GM21515 (cell line): ENCODE measurements around the gene CACNA2D3.
"Not testable (repeated sequence)": the region's sequence is repeated elsewhere in the genome, so short reads cannot be mapped to it uniquely, and the experiment has no call there.

ENCODE experiments used
- ATAC-seq: cut with Tn5 transposase; IDR thresholded peaks from one replicate; pipeline ENCODE4 v1.9.1; 2021; ENCODE audit not compliant: unreplicated experiment

Gene CACNA2D3

GRCh38 chr3:54608041-54608440 lies 485.7 kb downstream of the CACNA2D3 start:
- ATAC-seq, result no peak

DNA sequence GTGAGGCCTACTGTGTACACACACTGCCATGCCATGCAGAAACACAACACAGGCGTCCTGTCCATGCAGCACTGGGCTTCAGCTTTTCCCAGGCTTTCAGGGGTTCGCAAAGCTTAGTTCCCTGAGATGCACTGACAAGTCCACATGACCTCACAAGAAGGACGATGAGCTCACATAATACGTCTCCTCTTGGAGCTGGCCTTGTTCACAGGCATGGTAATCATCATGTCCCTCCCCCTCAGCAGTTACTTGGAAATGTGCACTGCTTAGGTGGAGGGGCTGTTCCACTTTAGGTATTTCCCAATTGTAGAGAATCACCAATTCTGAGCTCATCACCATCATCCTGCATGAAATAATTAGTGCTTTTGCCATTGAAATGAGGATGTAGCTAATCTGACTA lies 496.7 kb downstream of the CACNA2D3 start:
- no peak for ATAC-seq

DNA sequence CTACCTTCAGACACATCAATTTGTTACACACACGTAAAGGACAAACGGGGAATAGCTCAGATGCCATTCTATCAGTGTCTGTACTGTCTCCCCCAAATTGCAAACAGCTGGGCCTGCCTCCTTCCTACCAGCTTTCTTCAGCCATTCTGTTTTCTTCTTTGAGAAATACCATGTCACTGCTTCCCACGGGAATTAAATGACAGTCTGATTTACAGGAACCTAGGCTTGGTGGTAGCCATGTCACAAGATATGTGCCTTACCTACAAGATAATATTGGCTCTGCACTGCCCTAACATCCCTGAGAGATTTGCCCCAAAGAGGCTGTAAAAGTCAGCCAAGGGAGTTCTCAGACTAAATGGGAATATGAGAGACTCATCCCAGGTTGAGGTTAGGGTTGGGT lies 497.2 kb downstream of the CACNA2D3 start:
- no peak for ATAC-seq

- ATAC-seq, result no peak
Measured at GRCh38 chr3:54621184-54621583, 498.8 kb downstream of the CACNA2D3 start.

DNA sequence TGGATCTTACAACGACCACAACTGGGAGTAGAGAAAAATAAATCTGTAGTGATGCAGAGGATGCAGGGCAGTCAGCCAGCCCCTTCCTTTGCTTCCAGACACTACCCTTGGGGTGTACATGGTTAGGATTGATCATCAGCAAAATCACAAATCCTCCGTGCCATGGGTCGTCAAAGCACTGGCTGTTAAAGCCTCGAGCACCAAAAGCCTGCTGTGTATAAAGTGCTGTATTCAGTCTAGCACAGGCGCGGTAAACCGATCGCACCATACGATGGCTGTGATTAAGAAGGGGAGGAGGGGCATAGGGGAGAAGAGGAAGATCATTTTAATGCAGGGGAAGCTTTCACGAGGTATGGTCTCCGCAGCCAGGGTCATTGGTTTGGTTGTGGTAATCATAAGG lies 500.3 kb downstream of the CACNA2D3 start:
- ATAC-seq, result no peak

- no peak for ATAC-seq
Measured at GRCh38 chr3:54625805-54626787, 503.7 kb downstream of the CACNA2D3 start.

GRCh38 chr3:54628888-54629441 lies 506.6 kb downstream of the CACNA2D3 start:
- ATAC-seq, result no peak

- ATAC-seq, result no peak
Measured at GRCh38 chr3:54630101-54630623, 507.8 kb downstream of the CACNA2D3 start.

DNA sequence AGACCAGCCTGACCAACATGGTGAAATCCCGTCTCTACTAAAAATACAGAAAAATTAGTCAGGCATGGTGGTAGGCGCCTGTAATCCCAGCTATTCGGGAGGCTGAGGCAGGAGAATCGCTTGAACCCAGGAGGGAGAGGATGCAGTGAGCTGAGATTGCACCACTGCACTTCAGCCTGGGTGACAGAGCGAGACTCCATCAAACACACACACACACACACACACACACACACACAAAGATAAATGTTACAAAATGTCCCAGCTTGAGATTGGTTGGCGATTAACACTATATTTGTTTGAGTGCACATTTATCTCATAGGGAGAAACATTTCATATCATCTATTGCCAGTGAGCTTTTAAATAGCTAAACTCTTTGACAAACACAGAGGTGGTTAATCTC lies 508.6 kb downstream of the CACNA2D3 start:
- ATAC-seq, result not testable (repeated sequence)

GRCh38 chr3:54631516-54632325 lies 509.4 kb downstream of the CACNA2D3 start:
- ATAC-seq, result no peak

- no peak for ATAC-seq
Measured at GRCh38 chr3:54632326-54632665, 509.9 kb downstream of the CACNA2D3 start.

- ATAC-seq, result no peak
Measured at GRCh38 chr3:54632834-54633233, 510.5 kb downstream of the CACNA2D3 start.

GRCh38 chr3:54633444-54634121 lies 511.2 kb downstream of the CACNA2D3 start:
- ATAC-seq, result no peak

GRCh38 chr3:54634122-54634469 lies 511.7 kb downstream of the CACNA2D3 start:
- ATAC-seq, result no peak

GRCh38 chr3:54639790-54640372 lies 517.5 kb downstream of the CACNA2D3 start:
- not testable (repeated sequence) for ATAC-seq

DNA sequence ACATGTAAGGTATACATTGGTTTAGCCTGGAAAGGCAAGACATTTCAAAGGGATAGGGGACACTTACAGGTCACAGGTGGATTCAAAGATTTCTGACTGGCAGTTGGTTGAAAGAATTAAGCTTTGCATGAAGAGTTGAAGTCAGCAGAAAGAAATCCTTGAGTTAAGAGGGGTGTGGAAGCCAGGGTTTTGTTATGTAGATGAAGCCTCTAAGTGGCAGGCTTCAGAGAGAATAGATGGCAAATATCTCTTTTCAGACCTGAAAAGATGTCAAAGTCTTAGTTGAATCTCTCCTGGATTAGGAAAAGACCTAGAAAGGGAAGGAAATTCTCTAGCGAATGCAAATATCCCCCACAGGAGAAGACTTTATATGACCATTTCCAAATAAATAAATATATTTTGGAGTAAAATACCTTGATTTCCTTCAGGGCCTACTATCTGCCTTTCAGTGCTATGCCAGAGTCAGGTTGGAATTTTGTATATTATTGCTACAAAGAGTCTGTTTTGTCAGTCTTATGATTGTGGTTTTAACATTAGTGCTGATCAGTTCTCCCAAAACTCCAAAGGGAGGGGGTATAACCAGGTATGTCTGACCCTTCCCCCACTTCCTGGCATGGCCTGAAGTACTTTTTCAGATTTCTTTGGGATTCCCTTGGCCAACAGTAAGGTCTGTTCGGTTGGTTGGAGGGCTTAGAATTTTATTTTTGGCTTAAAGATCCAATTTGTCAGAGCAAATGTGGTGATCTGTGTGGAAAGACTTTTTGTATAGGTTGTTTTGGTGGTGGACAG lies 519.1 kb downstream of the CACNA2D3 start:
- ATAC-seq, result no peak

DNA sequence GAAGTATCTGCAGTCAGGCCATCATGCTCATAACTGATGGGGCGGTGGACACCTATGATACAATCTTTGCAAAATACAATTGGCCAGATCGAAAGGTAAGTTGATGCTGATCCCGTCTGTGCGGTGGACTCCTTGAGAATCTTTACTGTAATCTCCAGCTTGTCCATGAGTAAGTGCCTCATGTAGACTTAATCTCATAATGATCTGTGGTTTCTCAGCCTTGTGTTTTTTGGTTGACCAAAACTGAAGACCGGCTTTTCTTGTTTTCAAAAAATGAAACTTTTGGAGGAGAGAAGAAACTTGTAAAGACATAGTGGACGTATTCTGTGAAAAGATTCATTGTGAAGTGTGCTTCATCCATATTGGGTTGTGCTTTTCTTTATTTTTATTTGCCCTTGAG lies 519.8 kb downstream of the CACNA2D3 start:
- no peak for ATAC-seq

DNA sequence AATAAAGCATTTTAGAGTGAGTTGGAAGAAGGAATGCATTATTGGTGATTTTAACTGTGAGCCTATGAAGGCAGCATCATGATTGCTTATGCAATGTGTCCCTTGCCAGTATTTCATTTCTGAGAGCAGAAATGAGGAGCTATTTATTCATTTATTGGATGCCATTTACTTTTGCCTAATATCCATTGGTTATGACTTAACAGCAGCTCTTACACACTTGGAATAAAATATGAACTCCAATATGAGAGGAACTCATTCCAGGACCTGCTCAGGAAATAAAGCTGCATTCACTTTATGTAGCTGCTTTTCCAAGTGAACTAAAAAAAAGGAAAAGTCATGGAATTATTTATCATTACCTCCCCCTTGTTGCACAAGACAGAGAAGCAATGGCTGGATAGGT lies 525.4 kb downstream of the CACNA2D3 start:
- ATAC-seq, result no peak

DNA sequence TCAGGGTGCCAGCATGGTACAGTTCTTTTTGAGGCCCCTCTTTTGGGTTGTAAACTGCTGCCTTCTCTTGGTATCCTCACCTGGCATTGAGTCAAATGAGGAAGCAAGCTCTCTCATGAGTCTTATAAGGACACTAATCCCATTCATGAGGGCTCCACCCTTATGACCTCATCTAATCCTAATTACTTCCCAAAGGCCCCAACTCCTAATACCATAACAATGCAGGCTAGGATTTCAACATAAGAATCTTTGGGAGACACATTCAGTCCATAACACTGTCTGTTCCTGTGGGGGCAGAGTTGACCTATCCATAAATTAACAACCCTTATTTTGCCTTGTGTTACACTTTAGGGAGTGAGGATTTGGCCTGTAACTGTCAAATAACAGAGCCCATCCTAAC lies 527.2 kb downstream of the CACNA2D3 start:
- ATAC-seq, result no peak
